Embryonic facial prominence (tissue), 1 donor: ENCODE data around the gene NCOA6.
"Not testable (repeated sequence)": the region's sequence is repeated elsewhere in the genome, so short reads cannot be mapped to it uniquely, and the experiment has no call there.

Experiments used
- DNase-seq: peaks from one replicate; pipeline ENCODE4 v3.0.0-alpha.2; 2016; ENCODE audit errors: extremely low spot score

The NCOA6 gene

DNA sequence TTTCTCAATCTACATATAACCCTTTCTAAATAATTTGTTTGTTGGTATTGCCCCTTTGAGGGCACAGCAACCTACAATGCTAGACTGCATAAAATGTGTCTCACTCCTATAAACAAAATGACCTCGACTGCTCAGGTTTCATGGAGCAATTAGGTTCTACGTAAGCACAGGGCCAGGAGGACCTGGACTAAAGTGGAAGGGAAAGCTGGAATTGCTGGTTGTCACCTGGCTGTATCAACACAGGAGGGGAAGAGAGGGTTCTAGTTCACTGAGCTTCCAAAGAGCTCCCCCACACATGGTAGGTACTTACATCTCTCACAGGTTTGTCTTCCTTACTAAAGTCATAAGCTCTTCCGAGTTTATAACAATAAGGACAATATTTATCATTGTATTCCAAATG, 51.0 kb downstream of the NCOA6 start:
- no peak for DNase-seq

- no peak for DNase-seq
These were observed 51.7 kb downstream of the NCOA6 start for GRCh38 chr20:34773726-34774125.

- no peak for DNase-seq
These were observed 53.0 kb downstream of the NCOA6 start for GRCh38 chr20:34772437-34772836.

DNA sequence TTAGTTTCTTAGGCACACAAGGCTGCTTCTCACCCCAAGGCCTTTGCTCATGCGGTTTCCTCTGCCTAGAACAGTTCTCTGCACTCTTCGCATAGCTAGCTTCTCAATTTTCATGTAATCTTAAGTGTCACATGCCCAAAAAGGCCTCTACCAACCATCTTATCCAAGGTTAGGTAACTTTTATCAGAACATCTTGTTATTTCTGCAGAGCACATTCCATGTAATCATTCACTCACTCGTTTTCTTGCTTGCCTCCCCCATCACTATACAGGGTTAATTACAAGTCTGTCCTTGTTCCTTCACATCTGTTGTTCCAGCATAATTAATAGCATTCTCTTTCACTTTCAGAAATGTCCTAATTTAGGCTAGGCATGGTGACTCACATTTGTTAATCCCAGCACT, 53.8 kb downstream of the NCOA6 start:
- no peak for DNase-seq

DNA sequence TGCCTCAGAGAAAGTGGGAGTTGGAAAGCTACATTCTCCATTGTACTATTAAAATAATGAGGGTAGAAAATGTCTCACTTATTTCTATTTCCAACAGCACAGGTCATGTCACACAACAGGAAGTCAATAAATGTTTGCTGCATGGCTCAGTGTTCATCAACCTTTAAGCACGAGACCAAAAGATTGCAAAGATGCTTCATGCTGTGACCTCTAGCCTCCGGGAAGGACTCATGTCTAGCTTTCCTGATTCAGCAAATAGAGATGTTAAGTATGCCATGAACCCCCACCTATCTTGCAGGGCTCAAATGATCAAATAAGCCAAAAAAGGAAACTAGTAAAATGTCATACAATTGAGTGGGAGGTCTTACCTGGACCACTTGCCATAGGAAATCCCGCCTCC, 57.4 kb downstream of the NCOA6 start:
- DNase-seq = no peak

DNA sequence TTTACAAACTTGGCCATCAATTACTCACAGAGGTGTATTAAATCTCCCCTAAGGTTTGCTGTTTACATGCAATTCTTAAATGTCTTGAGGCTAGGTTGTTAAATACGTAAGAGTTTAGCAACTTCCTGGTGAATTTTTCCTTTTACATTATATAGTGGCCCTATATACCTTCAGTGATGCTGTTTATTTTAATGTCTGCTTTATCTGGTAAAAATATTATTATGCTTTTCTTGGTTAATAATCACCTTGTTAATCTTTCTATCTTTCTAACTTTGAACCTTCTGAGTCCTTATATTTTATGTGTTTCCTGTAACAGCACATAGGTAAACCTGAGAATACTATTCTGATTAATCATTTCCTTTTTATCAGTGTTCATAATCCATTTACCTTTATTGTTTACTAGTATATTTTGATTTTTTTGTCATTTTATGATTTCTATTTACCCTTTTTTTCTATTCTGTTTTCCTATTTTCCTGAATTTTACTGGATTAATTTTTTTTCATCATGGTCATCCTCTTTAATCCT, 63.4 kb downstream of the NCOA6 start:
- DNase-seq = no peak

DNA sequence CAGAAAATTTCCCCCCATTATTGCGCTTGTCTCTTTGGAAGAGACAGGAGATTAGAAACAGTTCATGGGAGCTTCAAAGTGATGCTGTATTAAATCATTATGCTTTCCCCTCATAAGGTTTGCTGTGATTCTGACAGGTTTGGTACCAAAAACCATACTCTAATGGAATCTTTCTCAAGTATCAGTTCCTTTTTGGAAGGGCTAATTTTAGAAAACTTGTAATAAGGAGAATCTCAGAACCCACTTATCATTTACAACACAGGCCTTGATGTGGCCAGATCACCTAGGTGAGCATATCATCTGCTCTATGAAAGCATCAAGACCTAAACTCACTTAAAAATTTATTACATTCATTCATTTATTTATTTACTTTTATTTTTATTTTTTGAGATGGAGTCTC, 70.1 kb downstream of the NCOA6 start:
- DNase-seq = no peak

DNA sequence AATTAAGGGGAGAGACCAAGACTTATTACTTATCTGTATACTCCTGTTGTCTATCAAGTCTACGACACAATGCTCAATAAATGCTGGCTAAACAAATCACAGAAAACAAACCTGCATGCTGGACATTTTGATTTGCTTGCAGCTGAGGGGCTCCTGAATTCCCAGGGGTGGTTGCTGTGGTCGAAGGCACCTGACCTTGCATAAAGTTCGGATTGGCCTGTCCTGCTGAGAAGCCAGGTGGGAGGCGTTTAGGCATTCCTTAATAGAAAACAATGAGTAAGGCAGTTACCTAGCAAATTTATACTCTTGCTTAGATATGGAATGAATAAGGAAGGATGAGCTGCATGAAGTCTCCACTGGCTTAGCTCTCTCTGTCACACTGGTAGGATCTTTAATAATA, 70.8 kb downstream of the NCOA6 start:
- no peak for DNase-seq

GRCh38 chr20:34753706-34754461, 71.6 kb downstream of the NCOA6 start:
- no peak for DNase-seq

GRCh38 chr20:34751453-34751852, 74.0 kb downstream of the NCOA6 start:
- no peak for DNase-seq

- no peak for DNase-seq
These were observed 75.0 kb downstream of the NCOA6 start for GRCh38 chr20:34750484-34750883.

GRCh38 chr20:34748709-34749108, 76.7 kb downstream of the NCOA6 start:
- DNase-seq = no peak

- no peak for DNase-seq
These were observed 78.0 kb downstream of the NCOA6 start for GRCh38 chr20:34747479-34747878.

DNA sequence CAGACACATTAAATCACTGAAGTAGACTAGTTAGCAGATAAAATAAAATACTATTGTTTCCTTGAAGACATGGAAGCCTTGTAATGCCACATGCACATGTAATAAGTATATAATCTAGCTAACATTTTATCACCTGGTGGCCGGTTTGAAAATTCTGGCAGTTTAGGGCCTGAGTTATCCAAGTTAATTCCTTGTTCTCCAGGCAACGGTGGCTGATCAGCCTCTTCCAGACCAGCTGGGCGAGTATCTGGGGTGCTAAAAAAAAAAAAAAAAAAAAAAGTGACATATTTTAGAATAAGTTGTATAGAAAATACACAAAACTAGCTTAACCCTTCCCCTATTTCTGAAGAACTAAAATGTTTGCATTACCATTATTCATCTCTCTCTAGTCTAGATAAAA, 78.8 kb downstream of the NCOA6 start:
- no peak for DNase-seq

- no peak for DNase-seq
These were observed 80.6 kb downstream of the NCOA6 start for GRCh38 chr20:34744847-34745246.

GRCh38 chr20:34744340-34744739, 81.1 kb downstream of the NCOA6 start:
- DNase-seq = no peak

GRCh38 chr20:34743039-34743438, 82.4 kb downstream of the NCOA6 start:
- no peak for DNase-seq

- no peak for DNase-seq
These were observed 89.2 kb downstream of the NCOA6 start for GRCh38 chr20:34736106-34736735.

- DNase-seq = no peak
These were observed 92.9 kb downstream of the NCOA6 start for GRCh38 chr20:34732523-34732922.

GRCh38 chr20:34729416-34729815, 96.0 kb downstream of the NCOA6 start:
- DNase-seq = no peak

- DNase-seq = no peak
These were observed 101.3 kb downstream of the NCOA6 start for GRCh38 chr20:34724172-34724571.

GRCh38 chr20:34722560-34722959, 102.9 kb downstream of the NCOA6 start:
- DNase-seq = not testable (repeated sequence)

- DNase-seq = no peak
These were observed 105.2 kb downstream of the NCOA6 start for GRCh38 chr20:34720266-34720665.
